ENCODE results near the gene PTPRN. TPM values are rescaled to one million over a fixed set of nuclear protein-coding genes. Genes with fewer than 3 reads are reported as not detected.
"Not testable (repeated sequence)": the region's sequence is repeated elsewhere in the genome, so short reads cannot be mapped to it uniquely, and the experiment has no call there.

PTPRN gene
- total RNA-seq, 1 donor = under 0.01 TPM

DNA sequence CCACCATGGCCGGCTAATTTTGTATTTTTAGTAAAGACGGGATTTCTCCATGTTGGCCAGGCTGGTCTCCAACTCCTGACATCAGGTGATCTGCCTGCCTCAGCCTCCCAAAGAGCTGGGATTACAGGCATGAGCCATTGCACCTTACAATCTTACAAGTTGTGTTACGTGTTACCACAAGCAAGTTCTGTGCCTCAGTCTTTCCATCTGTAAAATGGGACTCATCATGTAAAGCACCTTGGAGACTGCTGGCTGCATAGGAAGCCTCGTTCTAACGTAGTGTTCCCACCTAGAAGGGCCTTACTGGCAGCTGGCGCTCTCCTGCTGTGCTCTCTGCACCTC, 20.0 kb downstream of the PTPRN start:
- no peak for DNase-seq (ENCODE audit: low read depth in 2 of 3, low spot score in 2 of 3)

DNA sequence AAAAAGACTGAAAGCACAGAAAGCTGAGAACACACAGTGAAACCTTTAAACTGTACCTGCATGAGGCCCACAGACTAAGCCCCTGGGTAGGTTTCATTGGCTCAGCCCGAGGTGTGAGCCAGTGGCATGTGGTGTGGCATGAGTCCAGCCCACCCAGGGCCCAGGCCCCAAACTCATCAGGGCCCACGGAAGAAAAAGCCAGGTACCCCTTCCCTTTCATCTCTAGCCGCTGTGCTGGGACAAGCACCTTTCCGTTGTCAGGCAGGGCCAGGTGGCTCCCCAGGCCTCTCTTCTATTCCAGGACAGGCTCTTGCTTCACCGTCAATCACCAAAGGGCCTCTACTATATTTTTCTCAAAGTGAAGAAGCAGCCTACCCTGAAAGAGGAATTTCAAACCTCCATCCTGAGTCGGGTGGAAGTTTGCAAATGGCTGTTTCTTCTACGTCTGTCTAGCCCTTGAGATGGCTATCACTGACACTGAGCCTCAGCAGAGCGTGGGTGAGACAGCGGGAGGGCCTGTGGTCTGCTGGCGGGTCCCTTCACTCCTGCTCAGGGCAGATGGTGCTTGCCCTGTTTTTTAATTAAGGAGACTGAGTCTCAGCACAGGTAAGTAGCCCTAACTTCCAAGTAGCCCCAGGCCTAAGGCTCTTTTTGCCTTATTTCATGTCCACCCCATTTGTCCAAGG, 21.5 kb downstream of the PTPRN start:
- no peak for DNase-seq (ENCODE audit: low read depth in 2 of 3, low spot score in 2 of 3)

DNA sequence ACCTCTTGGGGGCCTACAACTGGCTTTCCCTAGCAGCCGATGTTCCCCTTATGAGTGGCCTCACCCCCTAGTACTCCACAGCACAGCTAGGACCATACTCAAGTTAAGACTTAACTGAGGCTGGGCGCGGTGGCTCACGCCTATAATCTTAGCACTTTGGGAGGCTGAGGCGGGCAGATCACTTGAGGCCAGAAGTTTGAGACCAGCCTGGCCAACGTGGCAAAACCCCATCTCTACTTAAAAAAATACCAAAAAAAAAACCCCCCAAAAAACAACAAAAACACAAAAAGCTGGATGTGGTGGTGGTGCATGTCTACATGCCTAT, 22.1 kb downstream of the PTPRN start:
- DNase-seq (ENCODE audit: low read depth in 2 of 3, low spot score in 2 of 3) = not testable (repeated sequence)

DNA sequence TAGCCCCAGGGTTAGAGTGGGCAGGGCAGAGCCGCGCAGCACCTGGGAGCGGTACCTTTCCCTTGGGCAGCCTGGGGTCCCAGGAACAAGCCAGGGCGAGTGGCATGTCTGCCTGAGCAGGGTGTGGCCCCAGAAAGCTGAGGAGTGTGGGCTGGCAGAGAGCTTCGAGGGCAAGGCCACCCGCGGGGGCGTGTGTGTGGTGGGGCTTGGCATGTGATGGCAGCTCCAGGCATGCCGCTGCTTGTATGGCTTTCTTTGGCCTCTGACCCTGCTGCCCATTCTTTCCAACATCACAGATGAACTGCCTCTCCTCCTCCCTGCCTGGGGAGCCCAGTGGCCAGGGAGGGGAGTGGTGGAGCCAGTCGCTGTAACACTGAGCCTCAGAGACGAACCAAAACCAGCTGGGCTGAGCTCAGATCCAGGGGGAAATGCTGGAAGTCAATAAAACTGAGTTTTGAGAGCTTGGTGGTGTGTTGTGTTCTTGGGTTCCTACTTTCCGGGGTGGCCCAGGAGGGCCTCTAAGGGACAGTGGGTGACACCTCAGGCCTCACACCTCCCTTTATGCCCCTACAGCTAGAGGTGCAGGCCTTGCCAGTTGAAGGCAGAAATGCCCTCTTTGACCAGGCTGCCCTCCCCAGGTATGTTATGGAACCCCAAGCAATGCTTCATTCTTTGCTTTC, 22.6 kb downstream of the PTPRN start:
- DNase-seq (ENCODE audit: low read depth in 2 of 3, low spot score in 2 of 3) = no peak

DNA sequence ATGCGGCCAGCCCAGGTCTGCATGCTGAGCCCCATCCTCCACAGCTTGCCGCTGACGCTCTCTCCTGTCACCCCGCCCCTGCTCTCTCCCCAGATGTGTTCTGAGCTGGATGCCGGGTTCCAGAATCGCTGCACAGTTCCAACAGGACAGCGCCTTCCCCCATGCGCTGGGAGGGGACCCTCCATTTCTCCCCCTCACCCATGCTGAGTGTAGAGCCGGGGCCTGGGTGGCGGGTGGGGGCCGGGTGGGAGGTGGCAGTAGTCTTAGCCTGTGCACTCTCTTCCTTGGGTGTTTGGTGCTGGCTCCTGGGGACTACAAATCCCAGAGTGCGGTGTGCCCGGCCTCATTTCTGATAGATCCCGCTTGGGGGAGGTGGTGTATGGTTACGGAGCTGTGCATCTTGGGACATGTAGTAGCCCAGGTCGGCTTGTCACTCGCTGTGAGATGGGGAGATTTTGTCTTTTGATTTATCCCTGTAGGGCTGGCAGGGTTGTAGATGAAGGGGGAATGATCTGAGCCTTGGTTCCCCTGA, 23.2 kb downstream of the PTPRN start:
- no peak for DNase-seq (ENCODE audit: low read depth in 2 of 3, low spot score in 2 of 3)

DNA sequence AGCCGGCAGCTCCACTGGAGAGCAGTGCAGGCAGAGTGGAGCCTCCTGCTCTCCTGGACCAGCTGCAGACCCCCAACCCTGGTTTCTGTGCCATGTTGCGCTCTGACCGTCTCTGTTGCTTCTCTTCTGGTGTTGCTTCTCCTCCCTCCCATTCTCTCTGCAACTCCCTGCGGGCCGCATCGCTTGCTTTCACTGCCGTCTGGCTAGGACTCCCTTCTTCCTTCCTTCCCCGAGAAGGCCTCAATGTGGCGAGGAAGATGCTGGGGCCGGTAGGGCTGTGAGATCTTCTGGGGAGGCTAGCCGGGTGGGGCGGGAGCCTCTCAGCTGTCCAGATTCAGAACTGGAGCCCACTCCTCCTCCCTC, 23.8 kb downstream of the PTPRN start:
- no peak for DNase-seq (ENCODE audit: low read depth in 2 of 3, low spot score in 2 of 3)

DNA sequence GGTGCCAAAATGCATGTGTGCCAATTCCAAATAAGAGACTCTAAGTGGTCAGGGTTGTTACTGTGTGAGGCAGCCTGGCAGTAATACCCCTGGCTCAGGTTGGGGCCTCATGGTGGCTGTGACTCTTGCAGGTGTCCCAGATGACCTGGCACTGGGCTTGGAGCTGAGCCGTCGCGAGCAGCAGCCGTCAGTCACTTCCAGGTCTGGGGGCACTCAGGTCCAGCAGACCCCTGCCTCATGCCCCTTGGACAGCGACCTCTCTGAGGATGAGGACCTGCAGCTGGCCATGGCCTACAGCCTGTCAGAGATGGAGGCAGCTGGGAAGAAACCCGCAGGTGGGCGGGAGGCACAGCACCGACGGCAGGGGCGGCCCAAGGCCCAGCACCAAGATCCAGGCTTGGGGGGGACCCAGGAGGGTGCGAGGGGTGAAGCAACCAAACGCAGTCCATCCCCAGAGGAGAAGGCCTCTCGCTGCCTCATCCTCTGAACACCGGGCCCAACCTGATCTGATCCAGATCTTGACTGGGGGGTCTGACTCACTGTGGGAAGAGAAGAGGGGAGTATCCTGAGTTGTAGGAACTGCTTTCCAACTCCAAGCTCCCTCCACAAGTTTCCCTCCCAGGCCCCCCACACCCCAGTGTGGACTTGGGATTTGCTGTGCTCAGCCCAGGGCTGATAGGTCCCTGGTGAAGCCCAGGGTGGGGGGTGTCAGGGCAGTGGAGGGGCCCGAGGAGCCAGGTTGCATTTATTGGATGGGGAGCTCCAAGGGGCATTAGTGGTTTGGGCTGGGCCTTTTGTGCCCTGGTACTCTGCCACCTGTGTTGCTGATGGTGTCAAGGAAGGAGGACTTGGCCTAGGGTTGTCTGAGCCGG, 24.5 kb downstream of the PTPRN start:
- no peak for DNase-seq (ENCODE audit: low read depth in 2 of 3, low spot score in 2 of 3)

DNA sequence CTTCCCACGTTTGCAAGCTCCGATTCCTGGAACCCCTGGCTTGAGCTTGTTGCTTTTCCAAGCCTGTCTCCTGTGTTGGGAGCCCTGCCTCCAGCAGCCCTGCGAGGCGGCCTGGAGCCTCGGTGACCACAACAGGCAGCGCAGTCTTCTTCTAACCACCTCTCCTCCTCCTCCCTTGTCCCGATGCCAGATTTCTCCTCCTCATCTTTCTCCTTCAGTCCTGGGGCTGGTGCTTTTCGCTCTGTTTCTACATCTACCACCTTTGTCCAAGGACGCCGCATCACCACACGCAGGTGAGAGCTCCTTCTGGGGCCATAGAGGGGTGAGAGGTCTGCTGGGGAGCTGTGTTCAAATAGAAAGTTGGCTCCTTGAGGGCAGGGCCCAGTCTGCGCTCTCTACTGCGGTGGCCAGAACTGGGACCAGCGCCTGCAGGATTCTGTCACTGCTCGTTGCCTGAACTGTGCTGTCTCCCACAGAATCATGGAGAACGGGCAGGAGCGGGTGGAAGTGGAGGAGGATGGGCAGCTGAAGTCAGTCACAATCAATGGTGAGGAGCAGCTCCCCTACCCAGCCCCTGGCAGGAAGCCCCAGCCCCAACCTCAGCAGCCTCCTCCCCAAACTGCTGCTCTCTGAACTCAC, 26.1 kb downstream of the PTPRN start:
- DNase-seq (ENCODE audit: low read depth in 2 of 3, low spot score in 2 of 3) = no peak

DNA sequence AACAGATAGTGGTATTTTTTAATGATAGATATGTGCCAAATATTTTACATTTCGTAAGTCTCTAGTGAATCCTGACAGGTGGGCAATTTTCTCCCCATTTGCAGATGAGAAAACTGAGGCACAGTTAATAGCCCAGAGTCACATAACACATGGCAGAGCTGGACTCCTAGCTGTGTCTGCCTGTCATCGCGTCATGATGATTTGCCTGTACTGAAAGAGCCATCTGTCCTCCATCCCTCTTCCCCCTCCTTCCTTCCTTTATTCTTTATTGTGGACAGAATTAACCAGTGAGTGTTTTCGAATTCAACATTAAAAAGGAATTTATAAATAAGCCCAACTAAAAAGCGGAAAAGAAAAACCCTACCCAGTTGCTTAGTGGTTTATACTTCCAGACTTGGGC, 26.8 kb downstream of the PTPRN start:
- DNase-seq (ENCODE audit: low read depth in 2 of 3, low spot score in 2 of 3) = no peak

DNA sequence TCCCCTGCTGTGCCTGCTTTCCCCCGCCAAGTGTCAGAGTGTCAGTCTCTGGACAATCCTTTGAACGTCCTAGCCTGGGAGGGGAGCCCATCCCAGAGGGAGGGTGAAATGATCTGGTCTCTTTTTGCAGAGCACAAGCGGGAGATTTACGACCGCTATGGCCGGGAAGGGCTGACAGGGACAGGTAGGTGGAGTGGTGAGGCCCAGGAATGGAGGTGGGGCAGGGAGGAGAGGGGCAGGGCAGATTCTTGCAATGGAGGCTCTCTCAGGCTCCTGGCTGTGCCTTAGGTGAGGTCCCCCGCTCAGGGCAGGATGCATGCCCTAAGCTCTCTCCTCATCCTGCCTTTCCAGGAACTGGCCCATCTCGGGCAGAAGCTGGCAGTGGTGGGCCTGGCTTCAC, 27.6 kb downstream of the PTPRN start:
- DNase-seq (ENCODE audit: low read depth in 2 of 3, low spot score in 2 of 3) = no peak

DNA sequence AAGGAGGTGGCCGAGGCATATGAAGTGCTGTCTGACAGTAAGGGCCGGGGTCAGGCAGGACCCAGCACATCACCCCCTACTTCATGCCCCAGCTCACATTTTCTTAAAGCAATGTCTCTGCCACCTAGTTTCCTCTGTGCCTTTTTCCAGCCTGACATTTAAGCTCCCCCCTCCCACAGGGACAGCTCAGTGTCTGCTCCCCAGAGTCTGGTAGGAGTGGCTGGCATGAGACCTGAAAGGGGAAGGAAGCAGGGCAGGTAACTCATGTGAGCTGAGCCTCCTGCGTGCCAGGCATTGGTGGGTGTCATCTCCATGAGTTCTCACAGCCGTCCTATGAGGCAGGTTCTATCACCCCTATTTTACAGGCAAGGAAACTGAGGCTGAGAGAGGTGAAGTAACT, 28.6 kb downstream of the PTPRN start:
- DNase-seq (ENCODE audit: low read depth in 2 of 3, low spot score in 2 of 3) = no peak

DNA sequence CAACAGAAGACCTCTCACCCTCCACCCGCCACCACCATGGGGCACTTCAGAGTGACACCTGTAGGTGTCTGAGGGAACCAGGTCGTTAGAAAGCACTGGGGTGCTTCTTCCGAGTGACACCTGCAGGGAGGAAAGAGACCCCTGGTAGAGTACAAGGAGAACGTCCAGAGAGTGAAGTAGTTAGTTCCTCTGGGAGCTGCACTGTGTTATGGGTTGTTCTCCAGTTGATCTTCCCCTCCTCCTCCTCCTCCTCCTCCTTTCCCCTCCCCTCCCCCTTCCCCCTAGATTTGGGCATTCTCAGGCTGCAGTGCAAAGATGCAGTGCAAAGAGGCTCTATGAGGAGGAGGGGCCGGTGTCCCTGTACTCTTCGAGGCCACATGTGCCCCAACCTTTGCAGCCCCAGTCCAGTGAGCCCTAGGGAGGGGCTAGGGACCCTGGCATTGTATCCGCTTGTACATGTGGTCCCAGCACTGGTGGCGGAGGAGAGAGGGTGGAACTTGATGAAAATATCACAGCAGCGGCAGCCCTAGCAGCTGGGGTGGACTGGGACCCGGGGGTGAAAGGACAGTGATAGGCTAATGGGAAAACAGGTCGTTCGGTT, 29.2 kb downstream of the PTPRN start:
- DNase-seq (ENCODE audit: low read depth in 2 of 3, low spot score in 2 of 3) = no peak

DNA sequence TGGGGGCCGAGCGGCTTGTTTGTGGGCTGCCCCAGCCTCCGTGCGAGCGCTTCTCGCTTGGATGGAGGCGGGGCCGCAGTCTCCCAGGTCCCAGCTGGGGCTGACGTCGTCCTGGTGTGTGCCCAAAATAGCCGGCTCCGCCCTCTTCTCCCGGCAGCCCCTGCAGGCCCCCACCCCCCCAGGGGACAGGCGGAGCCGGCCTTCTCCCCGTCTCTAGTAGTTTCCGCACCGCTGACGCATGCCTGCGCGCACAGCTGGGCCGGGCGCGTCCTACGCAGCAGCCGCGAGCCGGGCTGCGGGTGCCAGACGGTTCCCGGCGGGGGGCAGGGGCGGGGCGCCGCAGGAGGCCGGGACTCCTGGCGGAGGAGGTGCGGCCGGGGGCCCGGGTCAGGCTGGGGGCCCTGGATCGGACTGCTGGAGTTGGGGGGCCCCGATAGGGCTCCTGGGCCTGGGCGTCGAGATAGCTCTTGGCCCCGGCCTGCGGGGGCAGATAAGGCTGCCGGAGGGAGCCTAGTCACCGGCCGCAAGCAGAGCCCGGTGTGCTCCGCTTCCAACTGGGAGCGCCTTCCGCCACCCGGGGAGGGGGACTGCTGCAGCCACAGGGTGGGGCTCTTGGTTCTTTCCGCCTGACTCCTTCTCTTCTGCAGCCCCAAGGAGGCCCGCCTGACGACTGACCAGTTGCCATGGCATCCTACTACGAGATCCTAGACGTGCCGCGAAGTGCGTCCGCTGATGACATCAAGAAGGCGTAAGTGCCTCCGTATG, 29.9 kb downstream of the PTPRN start, which contains the start of gene DNAJB2:
TSS of gene DNAJB2 (plus strand) at position 216 of the 765 bp plus-strand sequence. CDS start at position 684, 468 bp downstream.
- peak; percentile 94 to 99 (median 99) for DNase-seq (ENCODE audit: low read depth in 2 of 3, low spot score in 2 of 3)

DNA sequence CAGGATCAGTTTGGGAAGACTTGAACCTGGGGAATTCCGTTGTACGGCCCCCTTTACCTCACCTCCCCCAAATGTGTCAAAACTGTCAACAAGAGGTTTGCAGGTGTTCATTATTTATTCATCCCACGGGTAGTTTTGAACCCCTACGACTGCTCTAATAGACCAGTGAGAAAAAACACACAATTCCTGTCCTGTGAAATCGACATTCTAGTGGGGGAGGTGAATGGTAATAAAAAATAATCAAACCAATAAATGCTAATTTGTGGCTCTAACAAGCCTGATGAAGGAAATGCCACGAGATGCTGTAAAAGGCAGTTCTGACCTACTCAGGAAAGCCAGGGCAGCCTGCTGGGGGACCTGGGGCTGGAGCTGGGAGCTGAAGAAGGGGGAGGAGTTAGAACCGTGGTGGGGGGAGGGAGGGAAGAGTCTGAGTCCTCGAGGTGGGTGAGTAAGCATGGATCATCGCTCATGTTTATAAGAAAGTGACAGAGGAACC, 30.5 kb downstream of the PTPRN start:
- peak in 1 of 3 donors; percentile 11 for DNase-seq (ENCODE audit: low read depth in 2 of 3, low spot score in 2 of 3)

DNA sequence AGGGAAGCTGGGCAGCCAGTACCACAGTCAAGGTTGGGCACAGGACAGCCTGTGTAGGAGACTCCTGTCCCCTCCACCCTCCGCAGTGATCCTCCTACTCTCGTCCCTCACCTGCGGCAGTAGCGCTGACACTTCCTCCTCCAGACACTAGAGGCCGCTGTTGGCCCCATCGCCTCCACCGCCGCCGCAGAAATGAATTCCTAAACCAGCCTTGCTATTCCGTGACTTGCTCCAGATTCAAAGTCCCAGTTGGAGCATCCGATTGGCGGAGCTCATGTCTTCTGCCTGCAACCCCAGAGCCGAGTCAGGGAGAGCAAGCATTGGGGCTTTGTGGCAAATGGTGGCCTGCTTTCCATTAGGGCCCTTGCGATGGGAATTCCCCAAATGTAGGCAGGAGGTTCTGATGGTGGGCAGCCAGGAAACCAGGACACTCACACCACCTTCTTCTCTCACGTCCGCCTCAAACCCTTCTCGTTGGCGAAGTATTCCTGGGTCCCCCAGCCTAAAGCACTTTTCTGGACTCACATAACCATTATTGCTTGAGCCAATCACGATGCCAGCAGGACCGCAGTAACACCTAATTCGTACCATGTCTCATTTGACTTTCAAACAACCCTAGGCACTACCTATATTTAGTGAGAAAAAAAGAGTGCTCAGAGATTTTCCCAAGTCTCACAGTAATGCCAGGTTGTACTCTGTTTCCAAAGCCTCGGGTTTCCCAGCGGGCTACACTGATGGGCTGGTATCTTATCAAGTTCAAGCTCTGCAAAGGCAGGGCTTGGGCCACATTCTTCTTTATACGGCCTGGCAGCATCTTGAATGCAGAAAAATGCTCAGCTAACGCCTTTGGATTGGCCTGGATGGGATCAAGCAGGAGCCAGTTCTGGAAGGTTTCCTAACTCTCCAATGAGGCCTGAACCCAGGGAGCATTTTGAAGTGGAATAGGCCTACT, 31.2 kb downstream of the PTPRN start:
- DNase-seq (ENCODE audit: low read depth in 2 of 3, low spot score in 2 of 3) = peak; percentile 55 to 69 (median 63)

DNA sequence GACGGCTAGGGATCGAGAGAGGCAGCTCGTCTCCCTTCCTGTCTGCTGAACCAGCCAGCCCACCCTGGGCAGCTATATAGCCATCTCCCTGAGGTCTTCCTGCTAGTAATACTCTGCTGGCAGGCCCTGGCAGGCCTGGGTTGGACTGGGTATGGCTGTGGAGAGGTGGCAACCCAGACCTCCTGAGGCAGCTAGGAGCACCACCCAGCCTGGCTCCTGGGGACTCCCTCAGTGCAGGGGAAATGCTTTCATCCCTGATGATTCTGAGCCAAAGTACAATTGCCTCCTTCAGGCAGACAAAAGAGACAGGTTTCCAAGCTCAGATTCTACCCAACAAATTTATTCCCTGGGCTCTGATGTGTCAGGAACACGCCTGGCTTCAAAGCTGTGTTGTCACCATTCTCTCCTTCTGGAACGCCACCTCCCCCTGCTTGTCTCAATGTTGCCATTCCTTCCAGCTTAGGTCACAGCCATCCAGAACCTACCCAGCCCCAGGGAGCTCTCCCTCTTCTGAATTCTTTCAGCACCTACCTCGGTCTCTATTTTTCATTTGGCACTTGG, 34.8 kb downstream of the PTPRN start:
- no peak for DNase-seq (ENCODE audit: low read depth in 2 of 3, low spot score in 2 of 3)

DNA sequence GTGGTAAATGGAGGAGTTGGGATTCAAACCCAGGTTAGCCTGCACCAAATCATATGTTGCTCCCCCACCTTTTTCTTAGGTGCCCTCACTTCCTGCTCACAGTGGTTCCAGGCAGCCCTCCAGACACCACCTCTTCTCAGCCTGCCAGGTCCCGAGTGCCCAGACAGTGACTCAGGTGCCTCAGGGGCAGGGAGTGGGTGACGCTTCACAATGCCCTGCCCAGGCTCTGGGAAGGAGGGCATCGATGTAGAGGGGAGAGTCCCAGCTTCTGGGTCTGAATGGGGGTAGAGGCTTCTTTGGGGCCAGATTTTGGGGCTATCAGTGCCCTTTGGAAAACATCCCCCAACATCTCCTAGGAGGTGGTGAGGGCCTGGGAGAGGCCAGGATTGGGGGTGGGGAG, 35.3 kb downstream of the PTPRN start:
- DNase-seq (ENCODE audit: low read depth in 2 of 3, low spot score in 2 of 3) = no peak

DNA sequence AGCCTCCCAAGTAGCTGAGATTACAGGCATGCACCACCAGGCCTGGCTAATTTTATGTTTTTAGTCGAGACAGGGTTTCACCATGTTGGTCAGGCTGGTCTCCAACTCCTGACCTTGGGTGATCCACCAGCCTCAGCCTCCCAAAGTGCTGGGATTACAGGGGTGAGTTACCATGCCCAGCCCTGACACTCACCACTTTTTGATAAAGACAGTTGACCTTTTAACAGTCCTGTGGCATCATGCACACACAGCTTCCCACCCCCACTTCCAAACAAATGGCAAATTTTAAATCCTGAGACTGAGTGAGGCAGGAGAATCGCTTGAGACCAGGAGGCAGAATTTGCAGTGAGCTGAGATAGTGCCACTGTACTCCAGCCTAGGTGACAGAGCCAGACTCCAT, 36.2 kb downstream of the PTPRN start:
- DNase-seq (ENCODE audit: low read depth in 2 of 3, low spot score in 2 of 3) = no peak

Data from hematopoietic multipotent progenitor cell (in vitro differentiated cells).